ENCODE data around the gene KCNMB2.

DNA sequence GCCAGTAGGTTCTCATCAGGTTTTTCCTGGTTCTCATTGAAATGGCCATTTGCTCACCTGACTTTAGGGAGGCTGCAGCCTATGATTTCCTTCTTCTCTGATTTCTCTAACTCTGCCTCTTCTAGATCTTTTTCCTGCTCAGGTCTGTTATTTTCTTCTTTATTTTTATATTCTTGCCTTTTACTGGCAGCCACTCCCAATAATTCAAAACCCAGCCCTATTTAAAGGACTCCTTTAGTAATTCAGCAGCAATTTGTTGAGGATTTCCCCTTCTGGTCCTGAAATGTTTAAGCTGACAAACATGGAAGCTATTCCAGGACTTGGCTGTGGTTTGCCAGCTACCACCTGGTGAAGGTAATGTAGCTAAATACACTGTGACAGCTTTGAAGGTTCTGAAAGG, 333.8 kb downstream of the KCNMB2 start:
- TF ChIP-seq, protein P1, sequence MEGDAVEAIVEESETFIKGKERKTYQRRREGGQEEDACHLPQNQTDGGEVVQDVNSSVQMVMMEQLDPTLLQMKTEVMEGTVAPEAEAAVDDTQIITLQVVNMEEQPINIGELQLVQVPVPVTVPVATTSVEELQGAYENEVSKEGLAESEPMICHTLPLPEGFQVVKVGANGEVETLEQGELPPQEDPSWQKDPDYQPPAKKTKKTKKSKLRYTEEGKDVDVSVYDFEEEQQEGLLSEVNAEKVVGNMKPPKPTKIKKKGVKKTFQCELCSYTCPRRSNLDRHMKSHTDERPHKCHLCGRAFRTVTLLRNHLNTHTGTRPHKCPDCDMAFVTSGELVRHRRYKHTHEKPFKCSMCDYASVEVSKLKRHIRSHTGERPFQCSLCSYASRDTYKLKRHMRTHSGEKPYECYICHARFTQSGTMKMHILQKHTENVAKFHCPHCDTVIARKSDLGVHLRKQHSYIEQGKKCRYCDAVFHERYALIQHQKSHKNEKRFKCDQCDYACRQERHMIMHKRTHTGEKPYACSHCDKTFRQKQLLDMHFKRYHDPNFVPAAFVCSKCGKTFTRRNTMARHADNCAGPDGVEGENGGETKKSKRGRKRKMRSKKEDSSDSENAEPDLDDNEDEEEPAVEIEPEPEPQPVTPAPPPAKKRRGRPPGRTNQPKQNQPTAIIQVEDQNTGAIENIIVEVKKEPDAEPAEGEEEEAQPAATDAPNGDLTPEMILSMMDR (conservative IDR thresholded peaks at IDR 0.05; ENCODE audit: low read depth, low read length): no peak
- TF ChIP-seq EZH2 (IDR thresholded peaks at IDR 0.05; ENCODE audit: borderline replicate concordance, low read depth, low read length, poor library complexity, severe bottlenecking): no peak
